CD14-positive monocyte (primary cell): Measurements from ENCODE around the gene ADD2. TPM values are rescaled to one million over a fixed set of nuclear protein-coding genes. Genes with fewer than 3 reads are reported as not detected.
A peak's percentile ranks its signal among the peaks of the same experiment; 100 is the strongest.

Source experiments
- DNase-seq, 3 donors: peaks; one replicate each; pipeline ENCODE4 v3.0.0-alpha.2; 2011 to 2022
- H2AFZ ChIP-seq: 2 replicates; pipeline ENCODE4 v1.6.0; 2012; ENCODE audit warnings: mild to moderate bottlenecking, low read depth, low read length, inconsistent platforms; ENCODE audit not compliant: insufficient read depth, poor library complexity, severe bottlenecking
- H3K27ac ChIP-seq, 2 donors: 1 replicate in 1 of 2; 2 replicates in 1 of 2; pipeline ENCODE4 v1.5.1; 2012 to 2013; ENCODE audit warnings: low read length in 2 of 2, control low read depth in 1 of 2, inconsistent platforms in 1 of 2, low read depth in 1 of 2, mild to moderate bottlenecking in 1 of 2
- H3K27me3 ChIP-seq, 2 donors: one replicate each; pipeline versions ENCODE4 v1.6.0 to v1.6.1; 2011 to 2013; ENCODE audit warnings: low read length in 2 of 2; ENCODE audit not compliant: control insufficient read depth in 2 of 2, insufficient read depth in 2 of 2
- H3K36me3 ChIP-seq, 2 donors: replicated peaks in 1 of 2; 1 replicate in 1 of 2; 2 replicates in 1 of 2; pipeline versions ENCODE4 v1.5.1 to v1.6.1; 2012 to 2013; ENCODE audit warnings: low read length in 2 of 2, control low read depth in 1 of 2, inconsistent platforms in 1 of 2, mild to moderate bottlenecking in 1 of 2; ENCODE audit not compliant: insufficient read depth in 2 of 2, control insufficient read depth in 1 of 2
- H3K4me1 ChIP-seq, 2 donors: 1 replicate in 1 of 2; 2 replicates in 1 of 2; pipeline versions ENCODE4 v1.5.1 to v1.6.1; 2012 to 2013; ENCODE audit warnings: low read length in 2 of 2, control low read depth in 1 of 2, inconsistent platforms in 1 of 2, mild to moderate bottlenecking in 1 of 2, moderate library complexity in 1 of 2; ENCODE audit not compliant: insufficient read depth in 2 of 2, control insufficient read depth in 1 of 2
- H3K4me2 ChIP-seq: replicated peaks from 2 replicates; pipeline ENCODE3; 2012; ENCODE audit warnings: low read length, moderate library complexity, mild to moderate bottlenecking; ENCODE audit not compliant: poor library complexity, severe bottlenecking; ENCODE audit errors: extremely low read depth
- H3K4me3 ChIP-seq, 3 experiments: fragments of 200-600 bp in 1 of 3; sonication (generic) in 1 of 3; replicated peaks in 1 of 3; 1 replicate in 2 of 3; 2 replicates in 1 of 3; pipeline ENCODE4 v1.5.1; 2011 to 2013; ENCODE audit warnings: low read length in 3 of 3, mild to moderate bottlenecking in 3 of 3, control low read depth in 2 of 3, low read depth in 2 of 3, inconsistent platforms in 1 of 3, moderate library complexity in 1 of 3
- H3K79me2 ChIP-seq: 2 replicates; pipeline ENCODE4 v1.6.0; 2012; ENCODE audit warnings: mild to moderate bottlenecking, control low read depth, inconsistent platforms, low read length, moderate library complexity; ENCODE audit not compliant: insufficient read depth
- H3K9ac ChIP-seq: 2 replicates; pipeline ENCODE4 v1.6.0; 2017; ENCODE audit warnings: low read length, mild to moderate bottlenecking; ENCODE audit not compliant: insufficient read depth, poor library complexity, severe bottlenecking
- H3K9me3 ChIP-seq, 2 donors: replicated peaks in 1 of 2; 1 replicate in 1 of 2; 2 replicates in 1 of 2; pipeline versions ENCODE4 v1.5.1 to v1.6.1; 2012 to 2013; ENCODE audit warnings: low read length in 2 of 2, control low read depth in 1 of 2; ENCODE audit not compliant: control insufficient read depth in 1 of 2, insufficient read depth in 1 of 2
- H4K20me1 ChIP-seq: 2 replicates; pipeline ENCODE4 v1.6.0; 2012; ENCODE audit warnings: mild to moderate bottlenecking, low read length, control low read depth, moderate library complexity; ENCODE audit not compliant: insufficient read depth
- H3K27ac Mint-ChIP-seq, 7 donors: one replicate each; pipeline ENCODE4 v1.8.0; 2020; ENCODE audit warnings: mild to moderate bottlenecking in 7 of 7, mixed read lengths in 7 of 7, moderate library complexity in 6 of 7, inconsistent platforms in 2 of 7
- H3K27me3 Mint-ChIP-seq, 3 donors: one replicate each; pipeline ENCODE4 v1.8.0; 2021 to 2022; ENCODE audit warnings: low read depth in 3 of 3, mild to moderate bottlenecking in 3 of 3, mixed read lengths in 3 of 3, moderate library complexity in 3 of 3, inconsistent platforms in 1 of 3
- H3K36me3 Mint-ChIP-seq, 2 donors: one replicate each; pipeline ENCODE4 v1.8.0; 2020; ENCODE audit warnings: mixed read lengths in 2 of 2, inconsistent platforms in 1 of 2, mild to moderate bottlenecking in 1 of 2
- H3K4me1 Mint-ChIP-seq: one replicate; pipeline ENCODE4 v1.8.0; 2020; ENCODE audit warnings: mild to moderate bottlenecking, mixed read lengths
- H3K4me3 Mint-ChIP-seq, 2 donors: one replicate each; pipeline ENCODE4 v1.8.0; 2020; ENCODE audit warnings: mild to moderate bottlenecking in 2 of 2, mixed read lengths in 2 of 2, moderate library complexity in 1 of 2
- H3K9me3 Mint-ChIP-seq, 7 donors: one replicate each; pipeline ENCODE4 v1.8.0; 2020 to 2022; ENCODE audit warnings: mixed read lengths in 7 of 7, mild to moderate bottlenecking in 6 of 7, moderate library complexity in 6 of 7, inconsistent platforms in 2 of 7
- WGBS: methylation state at CpG from one replicate; pipeline ENCODE4 v1.1.5; 2013; ENCODE audit warnings: missing lambda C conversion rate; ENCODE audit not compliant: insufficient coverage; 5-methylcytosine and 5-hydroxymethylcytosine counted together
- intact Hi-C, 2 donors: fragments of 100-400 bp; cut with micrococcal nuclease; formaldehyde crosslinking; loops; one replicate each; pipeline versions ENCODE4 v1.15.0 to v1.15.1; 2023
- polyA plus RNA-seq, 3 donors: library from polyadenylated mRNA; depleted of rRNA in 1 of 3; unstranded in 2 of 3; stranded (reverse) in 1 of 3; fragments of 300-500 nt in 2 of 3; fragments of >200 nt in 1 of 3; fragmentation: Illumina TruSeq in 2 of 3; gene quantifications; 1 replicate in 2 of 3; 2 replicates in 1 of 3; pipeline ENCODE4 v1.2.3, GENCODE V29; 2012 to 2021
- TF ChIP-seq, protein P1 (sequence below): fragments of 200-600 bp; IDR thresholded peaks from one replicate; pipeline ENCODE4 v1.8.0; 2022; ENCODE audit warnings: antibody characterized with exemption, mild to moderate bottlenecking

The ADD2 gene
- polyA plus RNA-seq, 3 donors, result 0.18 to 0.56 (median 0.26) TPM

- Mint-ChIP-seq H3K27ac (no peak overlapping the region), H3K27me3 (peaks cover 49 to 69% (median 60%) of the 10 kb centered on the region in 3 donors)
- TF ChIP-seq, protein P1, sequence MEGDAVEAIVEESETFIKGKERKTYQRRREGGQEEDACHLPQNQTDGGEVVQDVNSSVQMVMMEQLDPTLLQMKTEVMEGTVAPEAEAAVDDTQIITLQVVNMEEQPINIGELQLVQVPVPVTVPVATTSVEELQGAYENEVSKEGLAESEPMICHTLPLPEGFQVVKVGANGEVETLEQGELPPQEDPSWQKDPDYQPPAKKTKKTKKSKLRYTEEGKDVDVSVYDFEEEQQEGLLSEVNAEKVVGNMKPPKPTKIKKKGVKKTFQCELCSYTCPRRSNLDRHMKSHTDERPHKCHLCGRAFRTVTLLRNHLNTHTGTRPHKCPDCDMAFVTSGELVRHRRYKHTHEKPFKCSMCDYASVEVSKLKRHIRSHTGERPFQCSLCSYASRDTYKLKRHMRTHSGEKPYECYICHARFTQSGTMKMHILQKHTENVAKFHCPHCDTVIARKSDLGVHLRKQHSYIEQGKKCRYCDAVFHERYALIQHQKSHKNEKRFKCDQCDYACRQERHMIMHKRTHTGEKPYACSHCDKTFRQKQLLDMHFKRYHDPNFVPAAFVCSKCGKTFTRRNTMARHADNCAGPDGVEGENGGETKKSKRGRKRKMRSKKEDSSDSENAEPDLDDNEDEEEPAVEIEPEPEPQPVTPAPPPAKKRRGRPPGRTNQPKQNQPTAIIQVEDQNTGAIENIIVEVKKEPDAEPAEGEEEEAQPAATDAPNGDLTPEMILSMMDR, result no peak
These were observed 1.4 kb upstream of the ADD2 start for GRCh38 chr2:70769450-70769849.

DNA sequence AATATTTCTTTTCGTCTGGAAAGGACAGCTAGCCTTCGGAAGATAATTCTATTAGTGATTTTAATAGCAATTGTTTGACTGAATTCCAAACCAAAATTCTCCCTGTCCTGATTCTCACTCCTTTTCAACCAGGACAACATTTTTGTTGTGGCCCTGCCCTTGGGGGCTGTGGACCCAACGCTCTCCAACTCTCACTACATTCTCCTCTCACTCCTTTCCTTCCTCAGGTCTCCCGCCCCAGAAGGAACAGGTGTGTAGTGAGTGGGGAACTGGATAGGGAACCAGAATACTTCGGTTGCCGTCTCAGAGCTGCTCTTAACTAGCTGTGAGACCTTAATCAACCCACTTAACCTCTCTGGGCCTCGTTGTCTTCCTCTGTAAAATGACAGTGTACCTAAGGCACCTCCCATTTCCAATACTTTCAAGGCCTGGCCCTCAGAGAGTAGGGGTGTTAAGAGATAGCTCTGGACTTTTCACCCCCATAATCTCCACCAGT lies 638 bp upstream of the ADD2 start:
- peaks cover 16 to 17% of the 10 kb centered on the region in 2 donors for H3K4me1 ChIP-seq
- Mint-ChIP-seq H3K36me3 (peaks cover 3 to 7% of the 10 kb centered on the region in 2 donors), H3K27me3 (peaks cover 49 to 75% (median 66%) of the 10 kb centered on the region in 3 donors), H3K4me3 (peak overlapping the region in 1 of 2 donors; percentile 78), H3K9me3 (peaks cover 1 to 26% (median 7%) of the 10 kb centered on the region in 7 donors), H3K27ac (no peak overlapping the region), H3K4me1 (peaks cover 16% of the 10 kb centered on the region)
- TF ChIP-seq, protein P1, result no peak
- intact Hi-C loops, result no loop called here
- no peak overlapping the region for H3K4me2 ChIP-seq
- WGBS, result no CpG with 5 or more reads among the region's 7 CpGs
- no peak overlapping the region for H2AFZ ChIP-seq
- H4K20me1 ChIP-seq, result no peaks in the 10 kb centered on the region
- H3K27me3 ChIP-seq, result peaks cover 56 to 59% of the 10 kb centered on the region in 2 donors
- peaks cover 0 to 4% of the 10 kb centered on the region in 2 donors for H3K9me3 ChIP-seq
- H3K79me2 ChIP-seq, result no peaks in the 10 kb centered on the region
- H3K36me3 ChIP-seq, result no peaks in the 10 kb centered on the region
- H3K4me3 ChIP-seq, result no peak overlapping the region
- DNase-seq, result no peak
- H3K27ac ChIP-seq, result no peak overlapping the region
- H3K9ac ChIP-seq, result no peak overlapping the region

More at GRCh38 chr2:70769450-70769849, 1.4 kb upstream of the ADD2 start:
- no peaks in the 10 kb centered on the region for H4K20me1 ChIP-seq
- no peaks in the 10 kb centered on the region for H3K36me3 ChIP-seq
- Mint-ChIP-seq H3K9me3 (peaks cover 4 to 27% (median 9%) of the 10 kb centered on the region in 7 donors), H3K36me3 (peaks cover 3 to 7% of the 10 kb centered on the region in 2 donors), H3K4me3 (peak overlapping the region in 1 of 2 donors; percentile 78), H3K4me1 (peaks cover 16% of the 10 kb centered on the region)
- H2AFZ ChIP-seq, result no peak overlapping the region
- peaks cover 56 to 58% of the 10 kb centered on the region in 2 donors for H3K27me3 ChIP-seq
- no peak overlapping the region for H3K4me2 ChIP-seq
- H3K9ac ChIP-seq, result no peak overlapping the region
- H3K9me3 ChIP-seq, result peaks cover 0 to 4% of the 10 kb centered on the region in 2 donors
- no peak overlapping the region for H3K4me3 ChIP-seq
- H3K79me2 ChIP-seq, result no peaks in the 10 kb centered on the region
- H3K27ac ChIP-seq, result no peak overlapping the region
- 78% methylated on average over 1 of the region's 2 CpGs for WGBS
- intact Hi-C loops, result no loop called here
- H3K4me1 ChIP-seq, result peaks cover 16 to 17% of the 10 kb centered on the region in 2 donors
- no peak for DNase-seq
